H1 (cell line): ENCODE data around the gene MOB3B. TPM values are rescaled to one million over a fixed set of nuclear protein-coding genes. Genes with fewer than 3 reads are reported as not detected.

Source experiments
- CTCF ChIA-PET: fragments of 300-600 bp; sonication (Branson Sonifier 250); formaldehyde crosslinking; loops from one replicate; lab custom pipeline; 2021; ENCODE audit not compliant: partially characterized antibody; lab: Charles Lee
- POLR2A ChIA-PET: fragments of 300-600 bp; sonication (Branson Sonifier 250); formaldehyde crosslinking; loops from one replicate; lab custom pipeline; 2021; ENCODE audit warnings: inconsistent platforms; ENCODE audit not compliant: partially characterized antibody; lab: Charles Lee
- DNase-seq, 2 experiments: peaks; one replicate each; pipeline versions ENCODE4 v3.0.0 to v3.0.0-alpha.2; 2010 to 2022; ENCODE audit warnings: low spot score in 2 of 2, low read depth in 1 of 2, mixed read lengths in 1 of 2
- FAIRE-seq: peaks from 2 replicates; lab custom pipeline; 2011; peaks lifted over from hg19 to GRCh38; lab: Jason Lieb, UNC
- H2AFZ ChIP-seq: 2 replicates; pipeline ENCODE4 v1.8.1; 2012; ENCODE audit warnings: low read length, inconsistent platforms
- H2AK5ac ChIP-seq: 2 replicates; pipeline ENCODE4 v1.6.1; 2013; ENCODE audit warnings: low read depth, low read length
- H2BK120ac ChIP-seq: replicated peaks from 2 replicates; pipeline ENCODE3; 2013; ENCODE audit warnings: low read depth, low read length, inconsistent platforms
- H2BK12ac ChIP-seq: 2 replicates; pipeline ENCODE4 v1.6.1; 2013; ENCODE audit warnings: low read depth, low read length
- H2BK15ac ChIP-seq: 2 replicates; pipeline ENCODE4 v1.6.1; 2013; ENCODE audit warnings: low read length
- H2BK20ac ChIP-seq: 2 replicates; pipeline ENCODE4 v1.6.1; 2013; ENCODE audit warnings: low read length
- H2BK5ac ChIP-seq: 2 replicates; pipeline ENCODE4 v1.6.1; 2013; ENCODE audit warnings: low read depth, low read length
- H3K14ac ChIP-seq: 2 replicates; pipeline ENCODE4 v1.6.1; 2013; ENCODE audit warnings: inconsistent platforms; ENCODE audit not compliant: insufficient read length
- H3K18ac ChIP-seq: 2 replicates; pipeline ENCODE4 v1.6.1; 2013; ENCODE audit warnings: low read length; ENCODE audit errors: extremely low read depth
- H3K23ac ChIP-seq: 2 replicates; pipeline ENCODE4 v1.6.1; 2013; ENCODE audit warnings: inconsistent platforms; ENCODE audit not compliant: insufficient read length
- H3K23me2 ChIP-seq: 2 replicates; pipeline ENCODE4 v1.6.1; 2013; ENCODE audit warnings: low read depth, low read length
- H3K27ac ChIP-seq: 2 replicates; pipeline ENCODE4 v1.6.1; 2011; ENCODE audit warnings: low read depth, low read length, inconsistent platforms
- H3K27me3 ChIP-seq, 4 experiments: replicated peaks in 1 of 4; 1 replicate in 1 of 4; 2 replicates in 3 of 4; pipeline versions ENCODE4 v1.6.1 to v1.8.1; 2011 to 2013; ENCODE audit warnings: low read length in 3 of 4, mild to moderate bottlenecking in 3 of 4, inconsistent platforms in 2 of 4, mixed read lengths in 2 of 4, moderate library complexity in 1 of 4; ENCODE audit not compliant: control insufficient read depth in 3 of 4, insufficient read depth in 3 of 4; ENCODE audit errors: extremely low read depth in 1 of 4
- H3K36me3 ChIP-seq, 4 experiments: 2 replicates each; pipeline versions ENCODE4 v1.6.1 to v1.8.1; 2011 to 2013; ENCODE audit warnings: mild to moderate bottlenecking in 4 of 4, low read length in 3 of 4, moderate library complexity in 2 of 4, control low read depth in 1 of 4, inconsistent platforms in 1 of 4; ENCODE audit not compliant: insufficient read depth in 4 of 4, control insufficient read depth in 2 of 4
- H3K4ac ChIP-seq: replicated peaks from 2 replicates; pipeline ENCODE3; 2013; ENCODE audit warnings: low read length, low read depth, mixed read lengths, inconsistent platforms; ENCODE audit not compliant: insufficient read length
- H3K4me1 ChIP-seq, 4 experiments: replicated peaks in 1 of 4; 1 replicate in 1 of 4; 2 replicates in 3 of 4; pipeline versions ENCODE4 v1.6.1 to v1.8.1; 2011 to 2013; ENCODE audit warnings: low read length in 3 of 4, inconsistent platforms in 2 of 4, mixed read lengths in 1 of 4; ENCODE audit not compliant: insufficient read depth in 4 of 4, control insufficient read depth in 3 of 4
- H3K4me2 ChIP-seq, 2 experiments: 2 replicates each; pipeline versions ENCODE4 v1.6.1 to v1.8.1; 2011 to 2013; ENCODE audit warnings: low read depth in 2 of 2, low read length in 2 of 2, control low read depth in 1 of 2, inconsistent platforms in 1 of 2, mild to moderate bottlenecking in 1 of 2; ENCODE audit not compliant: insufficient read depth in 1 of 2
- H3K4me3 ChIP-seq, 4 experiments: fragments of 200-600, 300-600 bp in 1 of 4; sonication (generic), shearing (Covaris generic), sonication (Bioruptor Twin) in 1 of 4; 2 replicates each; pipeline versions ENCODE4 v1.5.1 to v1.8.1; 2011 to 2016; ENCODE audit warnings: low read length in 4 of 4, low read depth in 3 of 4, control low read depth in 2 of 4, inconsistent platforms in 2 of 4, mild to moderate bottlenecking in 2 of 4, mixed read lengths in 1 of 4, moderate library complexity in 1 of 4; ENCODE audit not compliant: insufficient read depth in 2 of 4; ENCODE audit errors: extremely low read depth in 1 of 4
- H3K56ac ChIP-seq: replicated peaks from 2 replicates; pipeline ENCODE3; 2013; ENCODE audit warnings: low read depth, mild to moderate bottlenecking, mixed read lengths, low read length, inconsistent platforms; ENCODE audit not compliant: insufficient read length
- H3K79me1 ChIP-seq: 2 replicates; pipeline ENCODE4 v1.6.1; 2013; ENCODE audit warnings: low read depth, low read length, control low read depth
- H3K79me2 ChIP-seq, 2 experiments: 2 replicates each; pipeline versions ENCODE4 v1.6.1 to v1.8.1; 2012 to 2013; ENCODE audit warnings: low read length in 2 of 2, mild to moderate bottlenecking in 2 of 2, inconsistent platforms in 1 of 2; ENCODE audit not compliant: insufficient read depth in 2 of 2, control insufficient read depth in 1 of 2
- H3K9ac ChIP-seq, 4 experiments: replicated peaks in 1 of 4; 1 replicate in 1 of 4; 2 replicates in 3 of 4; pipeline versions ENCODE4 v1.6.1 to v1.8.1; 2011 to 2013; ENCODE audit warnings: low read depth in 3 of 4, low read length in 3 of 4, control low read depth in 2 of 4, mild to moderate bottlenecking in 2 of 4, moderate library complexity in 2 of 4, inconsistent platforms in 1 of 4; ENCODE audit errors: extremely low read depth in 1 of 4
- H3K9me3 ChIP-seq, 2 experiments: 2 replicates each; pipeline versions ENCODE4 v1.6.1 to v1.8.1; 2012 to 2013; ENCODE audit warnings: mild to moderate bottlenecking in 2 of 2, moderate library complexity in 2 of 2, control low read depth in 1 of 2, inconsistent platforms in 1 of 2, low read depth in 1 of 2, low read length in 1 of 2, mixed read lengths in 1 of 2; ENCODE audit not compliant: insufficient read depth in 2 of 2
- H4K20me1 ChIP-seq, 2 experiments: replicated peaks in 1 of 2; 2 replicates each; pipeline versions ENCODE3 to v1.8.1; 2011 to 2013; ENCODE audit warnings: inconsistent platforms in 2 of 2, low read length in 2 of 2, mild to moderate bottlenecking in 1 of 2; ENCODE audit not compliant: insufficient read depth in 2 of 2, control insufficient read depth in 1 of 2
- H4K5ac ChIP-seq: 2 replicates; pipeline ENCODE4 v1.6.1; 2013; ENCODE audit warnings: low read length, low read depth, mixed read lengths, inconsistent platforms; ENCODE audit not compliant: insufficient read length
- H4K8ac ChIP-seq: 2 replicates; pipeline ENCODE4 v1.8.0; 2013; ENCODE audit warnings: mild to moderate bottlenecking, moderate library complexity, low read length, inconsistent platforms; ENCODE audit not compliant: insufficient read depth; ENCODE audit errors: extremely low read depth
- H4K91ac ChIP-seq: replicated peaks from 2 replicates; pipeline ENCODE3; 2013; ENCODE audit warnings: low read length, mixed read lengths, inconsistent platforms; ENCODE audit not compliant: insufficient read length
- ATF2 ChIP-seq: IDR thresholded peaks from 2 replicates; pipeline ENCODE4 v1.6.1; 2012; ENCODE audit warnings: low read length, inconsistent platforms
- BCL11A ChIP-seq, 2 experiments: IDR thresholded peaks; one replicate each; pipeline ENCODE4 v1.6.1; 2011; ENCODE audit warnings: low read depth in 2 of 2, low read length in 2 of 2, mild to moderate bottlenecking in 2 of 2
- CREB1 ChIP-seq: IDR thresholded peaks from 2 replicates; pipeline ENCODE4 v1.6.1; 2012; ENCODE audit warnings: inconsistent platforms
- CTCF ChIP-seq, 3 experiments: IDR thresholded peaks; 1 replicate in 2 of 3; 2 replicates in 1 of 3; pipeline versions ENCODE4 v1.5.1 to v1.6.1; 2011; ENCODE audit warnings: low read length in 3 of 3, mild to moderate bottlenecking in 3 of 3, inconsistent platforms in 2 of 3, low read depth in 1 of 3, moderate library complexity in 1 of 3; ENCODE audit not compliant: insufficient read depth in 1 of 3; ENCODE audit errors: control extremely low read depth in 1 of 3
- MAX ChIP-seq: IDR thresholded peaks from 2 replicates; pipeline ENCODE4 v1.6.1; 2012; ENCODE audit warnings: inconsistent platforms
- RAD21 ChIP-seq, 2 experiments: IDR thresholded peaks in 1 of 2; conservative IDR thresholded peaks in 1 of 2; 2 replicates each; pipeline ENCODE4 v1.6.1; 2011; ENCODE audit warnings: low read depth in 2 of 2, low read length in 2 of 2, improper control_type of control experiment in 1 of 2, inconsistent platforms in 1 of 2, mild to moderate bottlenecking in 1 of 2, moderate library complexity in 1 of 2
- SAP30 ChIP-seq: fragments of 300-600 bp; sonication (generic); IDR thresholded peaks from 2 replicates; pipeline ENCODE4 v1.7.1; 2012; ENCODE audit warnings: low read length, moderate library complexity, mild to moderate bottlenecking, inconsistent platforms; ENCODE audit not compliant: insufficient read depth, insufficient replicate concordance
- SP1 ChIP-seq: IDR thresholded peaks from 2 replicates; pipeline ENCODE4 v1.6.1; 2011; ENCODE audit warnings: low read depth, low read length
- ZNF274 ChIP-seq: IDR thresholded peaks from 2 replicates; pipeline ENCODE4 v1.7.0; 2012; ENCODE audit warnings: low read length, borderline replicate concordance; ENCODE audit errors: extremely low read depth
- WGBS, 2 experiments: shearing (Covaris generic) in 1 of 2; methylation state at CpG; one replicate each; pipeline versions ENCODE4 v1.1.6 to v1.1.7; 2013 to 2015; ENCODE audit warnings: low lambda C conversion rate in 2 of 2, mixed read lengths in 2 of 2, inconsistent platforms in 1 of 2, low coverage in 1 of 2, missing lambda C conversion rate in 1 of 2; ENCODE audit not compliant: insufficient replicate concordance in 2 of 2, insufficient coverage in 1 of 2, insufficient read length in 1 of 2; ENCODE audit errors: extremely low coverage in 1 of 2, missing lambda C conversion rate in 1 of 2; 5-methylcytosine and 5-hydroxymethylcytosine counted together
- polyA plus RNA-seq, 7 experiments: library from polyadenylated mRNA; depleted of rRNA in 3 of 7; stranded (reverse) in 5 of 7; unstranded in 2 of 7; fragments of >200 nt in 5 of 7; fragments of 200-250 nt in 2 of 7; gene quantifications; 1 replicate in 5 of 7; 2 replicates in 1 of 7; 4 replicates in 1 of 7; pipeline versions ENCODE4 v1.2.1 to v1.2.3, GENCODE V29; 2011 to 2013; ENCODE audit warnings: missing spikeins in 2 of 7, mixed read lengths in 2 of 7
- total RNA-seq: library from RNA; stranded (reverse); fragmentation: NEBNext Ultra II Directional; extraction: Animal tissue kit (Norgen Biotek cat#: 25700); gene quantifications from 2 replicates; pipeline ENCODE4 v1.2.1, GENCODE V29; 2021

Gene MOB3B
- total and polyA plus RNA-seq, 2 of the 8 experiments (the other 6 are each of a cell fraction or from before 2014, with no cell fraction given), result 12.7 to 16.1 TPM

GRCh38 chr9:27472195-27472594 is 57.4 kb downstream of the MOB3B start:
- Histone ChIP-seq H3K18ac (no peak overlapping the region), H3K4me3 (no peak overlapping the region), H3K14ac (no peak overlapping the region), H3K36me3 (no peaks in the 10 kb centered on the region; a peak in 1 of 8 replicates), H4K5ac (no peak overlapping the region), H4K8ac (no peak overlapping the region), H3K4ac (no peak overlapping the region), H2BK15ac (no peak overlapping the region), H3K27ac (no peak overlapping the region), H2AFZ (no peak overlapping the region), H3K79me1 (peaks cover 2% of the 10 kb centered on the region; the same call in 1 of the 2 replicates), H2BK20ac (no peak overlapping the region), H3K4me1 (peaks cover 0 to 13% (median 3%) of the 10 kb centered on the region in 4 experiments; a peak in 2 of 7 replicates), H2BK5ac (no peak overlapping the region), H3K9me3 (no peaks in the 10 kb centered on the region), H2AK5ac (no peak overlapping the region), H4K91ac (no peak overlapping the region), H3K23me2 (peaks cover 2% of the 10 kb centered on the region; the same call in 1 of the 2 replicates), H3K23ac (no peak overlapping the region), H3K4me2 (no peak overlapping the region), H2BK12ac (no peak overlapping the region), H3K56ac (no peak overlapping the region), H4K20me1 (no peaks in the 10 kb centered on the region), H3K9ac (no peak overlapping the region), H2BK120ac (no peak overlapping the region), H3K79me2 (0 out of 4 replicates have a peak, but pooled peaks cover 0 to 3% of the 10 kb centered on the region in 2 experiments), H3K27me3 (no peaks in the 10 kb centered on the region)
- FAIRE-seq (no peak), DNase-seq (no peak)
- POLR2A ChIA-PET, result no interaction called here
- WGBS, 2 experiments, result 83% methylated on average over 5 of the region's 5 CpGs; no CpG with 5 or more reads in 1 of the 2 experiments
- CTCF ChIA-PET, result interaction anchor here (1.7 to 6.9 kb wide), 3 partner anchors 11 to 140 kb away, joined by 3 to 28 read pairs (median 6); no protein-coding TSS in a partner anchor
- TF ChIP-seq SAP30, result no peak
- TF ChIP-seq CTCF (IDR thresholded peaks at IDR 0.05; ENCODE audit: control extremely low read depth in 1 of 3, insufficient read depth in 1 of 3, low read depth in 1 of 3, low read length in 3 of 3), result no peak
- no peak for TF ChIP-seq ATF2
- TF ChIP-seq MAX, result no peak
- no peak for TF ChIP-seq BCL11A (IDR thresholded peaks at IDR 0.05; ENCODE audit: low read depth in 2 of 2, low read length in 2 of 2)
- TF ChIP-seq ZNF274, result no peak
- no peak for TF ChIP-seq SP1
- TF ChIP-seq CREB1, result no peak
- no peak for TF ChIP-seq RAD21 (IDR thresholded peaks at IDR 0.05 in 1 of 2, conservative IDR thresholded peaks at IDR 0.05 in 1 of 2; ENCODE audit: low read depth in 2 of 2, low read length in 2 of 2)
